GM18867 (cell line): ENCODE results near the gene TMEM119.
"Not testable (repeated sequence)": the region's sequence is repeated elsewhere in the genome, so short reads cannot be mapped to it uniquely, and the experiment has no call there.

ENCODE experiments used
- ATAC-seq: cut with Tn5 transposase; IDR thresholded peaks from one replicate; pipeline ENCODE4 v1.9.1; 2021; ENCODE audit warnings: mild to moderate bottlenecking, moderate library complexity; ENCODE audit not compliant: unreplicated experiment

TMEM119 gene

DNA sequence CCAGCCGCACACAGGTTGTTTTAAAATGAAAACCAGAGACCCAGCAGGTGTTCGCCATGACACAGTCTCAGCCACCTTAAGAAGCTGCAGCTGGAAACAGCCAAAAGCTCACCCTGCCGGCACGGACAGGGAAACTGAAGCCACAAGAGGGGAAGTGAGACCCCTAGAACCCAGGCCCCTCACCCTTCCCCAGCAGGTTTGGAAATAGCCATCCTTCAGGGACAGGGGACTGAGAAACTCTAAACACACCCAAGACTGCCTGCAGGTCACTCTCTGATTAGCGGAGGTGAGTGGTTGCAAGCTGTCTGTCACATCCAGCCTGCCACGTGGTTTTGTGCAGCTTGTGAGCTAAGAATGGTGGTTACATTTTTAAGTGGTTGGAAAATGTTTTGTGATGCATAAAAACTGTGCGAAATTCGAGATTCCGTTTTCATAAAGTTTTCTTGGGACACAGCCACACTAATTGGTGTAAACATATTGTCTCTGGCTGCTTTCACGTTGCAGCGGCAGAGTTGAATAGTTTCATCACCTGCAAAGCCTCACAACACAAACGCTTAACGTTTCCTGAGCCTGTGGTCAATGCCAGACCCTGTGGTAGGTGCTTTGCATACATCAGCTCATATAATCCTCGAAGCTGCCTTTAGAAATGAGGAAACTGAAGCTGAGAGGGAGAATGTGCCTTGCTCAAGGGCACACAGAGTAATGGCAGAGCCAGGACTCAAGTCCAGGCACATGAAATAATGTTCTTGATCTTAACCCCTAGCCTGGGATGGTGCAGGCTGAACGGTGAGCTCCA, 37.5 kb upstream of the TMEM119 start:
- peak; percentile 52 for ATAC-seq

DNA sequence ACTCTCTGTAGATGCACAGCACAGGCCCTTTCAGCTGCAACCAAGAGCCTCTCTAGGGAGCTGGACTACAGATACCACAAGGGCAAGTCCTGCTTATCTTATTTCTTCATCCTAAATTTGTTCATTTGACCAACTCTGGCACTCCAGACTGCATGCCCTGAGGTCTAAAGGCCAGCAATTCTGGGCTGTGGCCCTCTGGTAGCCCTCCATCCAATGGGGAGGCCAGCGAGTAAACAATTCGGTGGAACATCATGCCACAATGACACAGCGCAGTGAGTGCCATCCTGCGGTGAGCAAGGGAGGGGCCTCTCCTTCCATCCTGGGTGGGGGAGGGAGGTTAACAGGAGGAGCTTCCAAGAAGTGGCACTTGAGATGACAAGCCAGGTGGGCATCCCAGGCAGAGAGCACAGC, 36.5 kb upstream of the TMEM119 start:
- no peak for ATAC-seq

DNA sequence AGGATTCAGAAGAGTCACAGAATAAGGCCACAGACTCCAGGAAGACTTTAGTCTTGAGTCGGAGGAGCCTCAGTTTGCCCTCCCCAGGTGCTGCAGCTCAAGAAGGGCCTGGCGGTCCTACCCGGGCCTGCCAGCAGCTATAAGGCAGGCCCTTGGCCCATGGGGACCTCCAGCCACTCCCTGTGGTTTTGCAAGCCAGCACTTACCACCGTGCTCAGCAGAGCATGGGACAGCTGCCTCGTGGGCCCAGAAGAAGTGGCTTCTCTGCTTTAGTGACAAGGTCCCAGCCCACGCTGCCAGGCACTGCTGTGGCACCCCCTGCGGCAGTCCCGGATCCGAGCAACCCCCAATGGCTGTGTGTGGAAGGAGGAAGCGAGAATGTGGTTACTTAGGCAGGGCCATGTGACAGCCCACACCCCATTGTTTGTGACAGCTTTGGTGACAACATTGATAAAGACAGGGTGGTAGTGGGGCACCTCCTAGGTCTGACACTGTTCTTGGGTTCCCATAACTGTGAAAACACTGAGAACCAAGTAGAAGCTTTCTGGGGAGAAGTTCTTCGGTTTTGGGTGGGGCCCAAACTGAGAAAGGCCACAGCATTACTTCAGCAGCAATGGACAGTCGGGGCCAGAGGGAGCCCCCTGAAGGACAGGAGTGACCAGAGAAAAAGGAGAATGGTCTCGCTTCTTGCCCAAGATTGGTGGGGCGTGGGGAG, 35.8 kb upstream of the TMEM119 start, which contains the start of gene SELPLG:
Gene SELPLG (minus strand): TSS at position 361 of the 715 bp plus-strand sequence. CDS start 9,587 bp downstream, outside the sequence.
- ATAC-seq: peak; percentile 60

DNA sequence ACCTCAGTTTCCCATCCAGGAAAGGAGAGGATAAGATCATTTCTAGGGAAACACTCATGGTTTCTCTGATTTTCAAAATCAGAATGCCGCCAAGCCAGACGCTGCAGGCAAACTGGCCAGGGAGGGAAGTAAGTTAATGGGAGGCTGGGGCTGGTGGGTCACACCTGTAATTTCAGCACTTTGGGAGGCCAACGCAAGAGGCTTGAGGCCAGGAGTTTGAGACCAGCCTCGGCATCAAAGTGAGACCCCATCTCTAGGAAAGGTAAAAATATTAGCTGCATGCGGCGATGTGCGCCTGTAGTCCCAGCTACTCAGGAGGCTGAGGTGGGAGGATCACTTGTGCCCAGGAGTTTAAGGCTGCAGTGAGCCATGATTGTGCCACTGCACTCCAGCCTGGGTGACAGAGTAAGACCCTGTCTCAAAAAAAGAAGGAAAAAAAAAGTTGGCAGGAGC, 35.2 kb upstream of the TMEM119 start:
- ATAC-seq: no peak

DNA sequence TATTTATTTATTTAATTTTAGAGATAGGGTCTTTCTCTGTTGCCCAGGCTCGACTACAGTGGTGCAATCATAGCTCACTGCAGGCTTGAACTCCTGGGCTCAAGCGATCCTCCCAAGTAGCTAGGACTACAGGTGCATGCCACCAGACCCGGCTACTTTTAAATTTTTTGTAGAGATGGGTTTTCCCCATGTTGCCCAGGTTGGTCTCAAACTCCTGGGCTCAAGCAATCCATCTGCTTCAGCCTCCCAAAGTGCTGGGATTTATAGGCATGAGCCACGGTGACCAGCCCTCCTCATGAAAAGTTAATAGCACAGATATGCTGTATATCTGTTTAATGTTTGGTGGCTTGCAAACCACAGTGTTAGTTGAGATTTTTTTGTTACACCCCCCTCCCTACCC, 33.4 kb upstream of the TMEM119 start:
- not testable (repeated sequence) for ATAC-seq

DNA sequence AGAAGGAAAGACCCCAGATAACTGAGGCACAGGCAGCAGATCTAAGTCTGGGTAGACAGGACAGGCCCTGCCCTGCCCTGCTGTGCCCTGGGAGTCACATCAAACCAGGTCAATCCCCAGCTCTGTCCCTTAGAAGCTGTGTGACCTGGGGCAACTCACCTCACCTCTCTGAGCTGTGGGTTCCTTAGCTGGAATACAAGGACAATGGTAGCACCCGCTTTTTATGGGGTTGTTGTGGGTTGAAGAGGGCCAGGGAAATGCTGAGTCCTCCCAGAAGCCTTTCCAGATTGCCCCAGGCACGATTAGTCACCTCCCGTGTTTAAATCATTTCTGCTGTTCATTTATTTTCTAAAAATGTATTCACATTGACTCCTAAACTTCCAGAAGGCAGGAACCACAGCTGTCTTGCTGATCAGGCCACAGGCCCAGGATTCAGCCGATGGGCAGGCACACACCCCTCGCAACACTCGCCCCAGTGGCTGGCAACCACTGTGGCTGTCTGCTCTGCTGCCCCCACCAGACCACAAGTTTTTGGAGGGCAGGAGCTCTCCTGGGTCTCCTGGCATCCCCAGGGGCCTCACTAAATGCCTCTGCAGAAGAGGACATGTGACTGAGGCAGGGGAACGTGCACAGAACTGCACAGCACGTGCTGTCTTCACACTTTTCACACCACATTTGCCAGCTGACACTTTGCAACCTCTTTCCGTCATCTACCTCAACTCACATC, 32.8 kb upstream of the TMEM119 start:
- no peak for ATAC-seq

DNA sequence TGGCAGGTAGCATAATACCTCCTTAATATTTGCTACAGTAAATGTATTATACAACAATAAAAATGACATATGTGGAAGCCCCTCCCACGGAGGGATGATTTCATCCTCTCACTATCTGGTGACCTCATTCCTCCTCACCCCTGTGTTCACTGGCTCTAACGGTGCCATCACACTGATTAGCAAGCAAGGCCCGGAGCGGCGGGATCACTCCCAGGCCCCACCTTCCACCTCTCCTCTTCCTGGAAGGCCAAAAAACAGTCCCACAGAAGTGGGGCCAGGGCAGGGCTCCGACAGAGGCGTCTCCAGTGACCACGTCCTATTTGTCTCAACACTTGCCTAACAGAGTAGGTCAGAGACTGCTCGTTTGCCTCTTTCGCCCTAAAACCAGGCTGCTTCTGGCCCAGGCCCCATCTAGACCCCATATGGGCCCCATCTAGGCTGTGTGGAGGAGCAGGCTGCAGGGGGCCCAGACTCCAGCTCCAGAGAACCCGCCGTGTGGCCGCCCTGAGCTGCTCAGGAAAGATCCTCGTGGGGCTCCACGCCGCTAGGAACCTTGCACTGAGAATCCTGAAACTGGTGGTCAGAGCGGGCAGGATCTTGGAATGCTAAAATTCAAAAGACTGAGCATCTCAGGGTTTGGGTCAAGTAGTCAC, 32.1 kb upstream of the TMEM119 start:
- no peak for ATAC-seq

DNA sequence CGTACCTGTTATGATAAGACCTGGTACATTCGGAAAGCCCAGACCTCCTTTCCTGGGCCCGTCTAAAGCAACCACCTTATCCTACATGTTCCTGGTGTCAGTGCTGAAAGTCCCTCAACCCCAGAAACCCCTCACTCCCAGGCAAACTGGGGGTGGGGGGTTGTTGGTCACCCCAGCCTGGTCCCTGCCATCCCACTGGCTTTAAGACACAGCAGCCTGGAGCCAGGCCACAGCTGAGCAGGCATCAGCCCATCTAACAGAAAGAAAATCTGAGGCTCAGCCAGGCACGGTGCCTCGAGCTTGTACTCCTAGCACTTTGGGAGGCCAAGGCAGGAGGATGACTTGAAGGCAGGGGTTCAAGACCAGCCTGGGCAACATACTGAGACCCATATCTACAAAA, 31.3 kb upstream of the TMEM119 start:
- ATAC-seq: no peak

DNA sequence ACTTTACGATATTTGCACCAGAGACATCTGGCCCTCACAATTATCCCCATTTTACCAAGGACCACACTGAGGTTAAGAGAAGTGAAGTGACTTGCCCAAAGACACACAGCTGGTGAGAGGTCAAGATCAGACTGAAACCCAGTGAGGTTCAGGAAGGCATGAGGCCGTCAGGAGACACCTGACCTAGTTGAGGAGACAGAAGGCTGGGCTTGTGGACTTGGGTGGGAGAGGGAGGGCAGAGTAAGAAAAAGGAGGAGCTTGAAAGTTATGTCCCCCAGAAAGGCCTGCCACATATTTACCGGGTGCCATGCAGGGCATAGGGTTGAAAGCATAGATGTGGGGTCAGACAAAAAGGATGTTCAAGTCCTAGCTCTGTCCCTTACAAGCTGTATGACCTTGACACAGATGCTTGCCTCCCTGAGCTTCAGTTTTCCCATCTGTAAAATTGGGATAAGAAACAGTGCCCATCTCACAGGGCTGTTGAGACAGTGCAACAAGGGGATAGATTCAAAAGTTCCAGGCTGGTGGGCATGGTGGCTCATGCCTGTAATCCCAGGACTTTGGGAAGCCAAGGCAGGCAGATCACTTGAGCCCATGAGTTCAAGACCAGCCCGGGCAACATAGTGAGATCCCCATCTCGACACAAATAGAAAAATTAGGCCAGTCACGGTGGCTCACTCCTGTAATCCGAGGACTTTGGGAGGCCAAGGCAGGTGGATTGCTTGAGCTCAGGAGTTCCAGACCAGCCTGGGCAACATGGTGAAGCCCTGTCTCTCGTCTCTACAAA, 29.4 kb upstream of the TMEM119 start:
- no peak for ATAC-seq

DNA sequence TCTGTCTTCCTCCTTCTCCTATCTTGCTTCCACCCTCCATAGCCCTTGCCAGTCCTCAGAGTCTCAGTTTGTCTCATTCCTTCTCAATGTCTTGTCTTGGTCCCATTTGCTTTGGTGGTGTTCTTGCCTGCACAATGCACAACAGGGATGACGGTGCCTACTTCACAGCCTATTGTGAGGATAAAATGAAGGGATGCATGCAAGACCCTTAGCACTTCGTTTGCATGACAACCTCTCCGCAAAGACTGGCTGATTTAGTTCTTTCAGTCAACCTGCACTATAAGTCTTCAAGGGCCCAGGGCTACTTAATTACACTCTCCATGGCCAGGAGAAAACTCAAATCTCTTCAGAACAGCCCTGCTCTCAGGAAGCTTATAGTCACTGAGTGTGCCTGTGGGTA, 27.3 kb upstream of the TMEM119 start:
- ATAC-seq: no peak

DNA sequence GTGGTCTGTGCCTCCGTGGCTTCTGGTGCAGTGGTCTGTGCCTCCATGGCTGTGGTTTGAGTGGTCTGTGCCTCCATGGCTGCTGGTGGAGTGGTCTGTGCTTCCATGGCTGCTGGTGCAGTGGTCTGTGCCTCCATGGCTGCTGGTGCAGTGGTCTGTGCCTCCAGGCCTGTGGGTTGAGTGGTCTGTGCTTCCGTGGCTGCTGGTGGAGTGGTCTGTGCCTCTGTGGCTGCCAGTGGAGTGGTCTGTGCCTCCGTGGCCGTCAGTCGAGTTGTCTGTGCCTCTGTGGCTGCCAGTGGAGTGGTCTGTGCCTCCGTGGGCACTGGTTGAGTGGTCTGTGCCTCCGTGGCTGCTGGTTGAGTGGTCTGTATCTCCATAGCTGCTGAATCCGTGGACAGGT, 25.7 kb upstream of the TMEM119 start:
- ATAC-seq: no peak

DNA sequence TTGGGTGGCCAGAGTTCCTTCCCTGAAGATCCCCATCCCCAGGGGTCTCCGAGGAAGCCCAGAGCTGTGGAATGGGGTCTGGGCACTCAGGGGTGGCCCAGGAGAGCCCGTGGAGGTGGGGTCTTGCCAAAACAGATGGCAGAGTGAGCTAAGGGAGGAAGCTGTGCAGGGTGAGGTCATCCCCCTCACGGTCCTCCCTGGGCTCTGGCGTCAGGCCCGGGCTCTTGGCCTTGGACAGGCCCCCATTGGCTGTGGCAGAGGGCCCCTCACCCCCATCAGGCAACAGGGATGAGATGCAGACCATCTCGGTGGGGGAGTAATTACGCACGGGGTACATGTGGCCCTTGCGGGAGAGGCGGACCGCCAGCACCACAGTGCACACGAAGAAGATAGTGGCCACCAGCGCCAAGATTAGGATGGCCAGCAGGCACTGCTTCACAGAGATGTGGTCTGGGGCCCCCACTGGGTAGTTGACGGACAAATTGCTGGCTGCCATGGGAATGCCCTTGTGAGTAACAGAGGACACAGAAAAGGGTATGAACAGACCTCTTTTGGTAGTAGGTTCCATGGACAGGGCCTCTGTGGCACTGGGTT, 25.1 kb upstream of the TMEM119 start:
- ATAC-seq: no peak

DNA sequence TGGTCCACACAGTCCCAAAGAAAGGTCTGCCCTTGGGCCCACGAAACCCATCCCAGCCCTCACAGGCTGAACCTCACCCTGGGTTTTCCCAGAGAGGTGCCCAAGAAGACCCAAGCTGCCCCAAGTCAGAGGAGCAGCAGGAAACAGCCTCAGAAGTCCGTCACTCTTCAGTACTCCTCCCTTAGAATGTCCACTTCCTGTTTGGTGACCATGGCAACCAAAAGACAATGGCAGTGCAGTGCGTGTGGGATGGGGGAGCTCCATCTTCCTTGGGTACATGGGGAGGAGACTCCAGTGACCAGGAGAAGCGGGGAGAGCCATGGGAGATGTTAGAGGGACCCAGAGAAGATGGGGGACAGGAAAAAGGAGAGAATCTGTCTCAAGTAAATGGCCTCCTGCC, 24.5 kb upstream of the TMEM119 start:
- no peak for ATAC-seq

DNA sequence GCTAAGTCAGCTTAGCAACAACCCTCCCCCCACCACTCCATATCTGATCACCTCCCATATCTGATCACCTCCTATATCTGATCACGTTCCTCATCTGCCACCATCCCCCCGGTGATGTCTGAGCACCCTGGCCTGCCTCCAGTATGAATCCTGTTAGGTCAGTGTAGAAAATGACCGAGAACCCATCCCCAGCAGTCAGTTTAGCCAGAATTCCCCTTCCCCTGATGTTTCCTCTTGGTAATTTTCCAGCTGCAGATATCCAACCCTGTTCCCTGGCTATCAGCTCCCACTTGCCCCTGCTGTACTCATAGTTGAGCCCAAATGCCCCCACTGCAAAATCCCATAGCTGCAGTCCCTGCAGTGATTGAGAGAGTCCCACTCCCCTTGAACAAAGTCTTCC, 23.3 kb upstream of the TMEM119 start:
- ATAC-seq: no peak

DNA sequence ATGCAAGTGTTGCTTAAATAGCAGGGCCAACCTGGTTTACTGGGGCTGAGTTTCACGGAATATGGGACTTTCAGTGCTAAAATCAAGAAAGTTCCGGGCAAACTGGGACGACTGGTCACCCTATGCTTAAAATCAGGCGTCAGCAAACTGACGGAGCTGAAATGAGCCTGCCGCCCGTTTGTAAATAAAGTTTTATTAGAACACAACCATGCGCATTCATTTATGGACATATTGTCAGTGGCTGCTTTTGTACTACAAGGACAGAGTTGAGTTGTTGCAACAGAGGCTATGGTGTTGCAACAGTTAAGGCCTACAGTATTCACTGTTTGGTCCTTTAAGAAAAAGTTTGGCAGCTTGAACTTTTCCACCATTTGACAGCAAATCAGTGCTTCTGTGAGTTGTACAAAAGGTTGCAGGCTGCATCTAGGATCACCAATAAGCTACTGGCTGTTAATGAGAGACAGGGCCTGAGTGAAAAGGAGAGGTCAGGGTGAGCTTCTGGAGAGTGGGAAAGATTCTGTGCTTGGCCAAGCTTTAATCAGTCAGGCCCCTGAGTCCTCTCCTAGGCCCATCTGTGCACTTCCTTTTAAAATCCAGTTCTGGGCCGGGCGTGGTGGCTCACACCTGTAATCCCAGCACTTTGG, 22.5 kb upstream of the TMEM119 start:
- no peak for ATAC-seq

DNA sequence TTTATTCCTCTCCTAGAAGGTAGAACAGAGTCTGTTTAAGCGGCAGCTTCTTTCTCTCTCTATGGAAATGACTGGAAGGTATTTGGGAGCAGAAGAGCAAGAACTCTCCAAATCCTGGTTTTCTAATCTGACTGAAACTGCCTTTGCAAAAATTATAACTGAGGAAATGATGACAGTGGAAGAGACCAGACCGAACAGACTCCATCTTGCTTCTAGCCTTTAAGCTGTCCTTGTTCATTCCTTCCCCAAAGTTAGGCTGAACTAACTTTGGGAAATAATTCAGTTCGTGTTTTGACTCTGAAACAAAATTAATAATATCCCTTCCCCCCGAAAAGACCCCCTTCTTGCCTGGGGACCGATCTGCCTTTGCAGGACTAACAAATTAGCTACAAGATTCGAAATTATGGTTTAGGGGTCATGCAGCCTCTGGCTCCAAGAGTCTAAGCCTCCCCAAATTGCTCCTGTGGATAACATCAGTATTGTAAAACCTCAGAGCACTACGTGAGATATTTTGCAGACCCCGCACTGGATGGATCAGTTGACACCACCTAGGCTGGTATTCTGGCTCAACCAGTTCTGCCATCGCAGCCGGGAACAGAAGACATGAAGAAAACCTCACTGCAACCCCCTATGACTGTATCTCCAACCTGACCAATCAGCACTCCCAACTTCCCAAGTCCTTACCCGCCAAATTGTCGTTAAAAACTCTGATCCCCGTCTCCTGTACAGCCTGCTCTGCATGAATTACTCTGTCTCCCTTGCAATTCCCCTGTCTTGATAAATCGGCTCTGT, 21.7 kb upstream of the TMEM119 start:
- ATAC-seq: no peak

DNA sequence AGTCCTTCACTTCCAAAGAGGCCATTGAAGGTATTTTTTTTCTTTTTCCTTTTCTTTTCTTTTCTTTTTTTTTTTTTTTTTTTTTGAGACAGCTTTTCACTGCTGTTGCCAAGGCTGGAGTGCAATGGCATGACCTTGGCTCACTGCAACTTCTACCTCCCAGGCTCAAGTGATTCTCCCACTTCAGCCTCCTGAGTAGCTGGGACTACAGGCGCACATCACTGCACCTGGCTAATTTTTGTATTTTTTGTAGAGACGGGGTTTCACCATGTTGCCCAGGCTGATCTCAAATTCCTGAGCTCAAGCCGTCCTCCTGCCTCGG, 21.0 kb upstream of the TMEM119 start:
- ATAC-seq: not testable (repeated sequence)

DNA sequence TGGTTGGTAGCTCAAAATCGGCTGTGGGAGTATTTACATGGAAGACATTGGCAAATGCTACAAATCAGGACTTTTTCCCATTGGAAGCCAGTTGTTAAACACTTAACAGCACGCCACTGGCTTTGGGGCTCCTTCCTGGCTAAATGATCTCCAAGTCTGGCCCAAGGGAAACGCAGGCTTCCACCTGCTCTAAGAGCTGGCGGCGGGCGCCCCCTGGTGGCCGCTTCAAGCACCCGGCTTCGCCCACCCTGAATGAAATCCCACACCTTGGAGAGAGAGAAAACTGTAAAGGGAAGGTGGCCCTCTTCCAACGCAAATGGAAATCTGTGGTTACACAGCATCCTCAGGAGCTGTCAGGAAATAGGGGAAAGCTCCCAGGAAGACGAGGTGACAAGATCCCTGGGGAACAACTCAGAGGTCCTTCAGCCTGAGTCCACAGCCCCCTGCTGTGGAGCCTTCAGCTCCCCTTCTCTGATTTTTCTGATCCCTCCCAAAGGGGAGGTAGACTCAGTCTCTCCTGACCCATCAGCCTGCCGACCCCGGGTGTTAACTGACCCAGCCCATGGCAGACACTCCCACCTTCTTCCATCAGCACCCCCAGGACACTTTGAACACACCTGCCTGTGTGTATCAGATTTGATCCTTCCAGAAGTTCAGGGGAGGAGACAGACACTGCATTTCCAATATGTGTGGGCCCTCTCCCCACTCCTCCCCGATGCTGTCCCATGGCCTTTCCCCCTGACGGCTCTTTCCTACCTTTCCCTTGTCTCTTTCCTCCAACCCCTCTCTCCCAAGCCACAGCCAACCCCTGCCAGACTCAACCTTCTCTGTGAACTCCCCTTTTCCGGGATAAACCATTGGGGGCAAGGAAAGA, 20.4 kb upstream of the TMEM119 start:
- ATAC-seq: peak; percentile 41
